ENCODE measurements around the gene CDC73.

CDC73 gene

GRCh38 chr1:193256019-193256418 lies 134.2 kb downstream of the CDC73 start:
- ChIA-PET CTCF (no interaction called here), POLR2A (no interaction called here)
- DNase-seq (ENCODE audit: extremely low spot score), result no peak
- TF ChIP-seq TARDBP (IDR thresholded peaks at IDR 0.05), result no peak
- no peak for TF ChIP-seq LEF1 (IDR thresholded peaks at IDR 0.05; ENCODE audit: borderline replicate concordance)
- TF ChIP-seq FOXK2 (IDR thresholded peaks at IDR 0.05), result no peak
- TF ChIP-seq L3MBTL2 (conservative IDR thresholded peaks at IDR 0.05), result no peak
- TF ChIP-seq FOXA1 (IDR thresholded peaks at IDR 0.05), result no peak
- no peak for TF ChIP-seq ZNF384 (IDR thresholded peaks at IDR 0.05)
- no peak for TF ChIP-seq SP1 (IDR thresholded peaks at IDR 0.05)
- no peak for TF ChIP-seq HDGF (IDR thresholded peaks at IDR 0.05; ENCODE audit: borderline replicate concordance)
- TF ChIP-seq BHLHE40 (IDR thresholded peaks at IDR 0.05; ENCODE audit: borderline replicate concordance), result no peak
- TF ChIP-seq NFRKB (IDR thresholded peaks at IDR 0.05), result no peak
- TF ChIP-seq CTBP1 (IDR thresholded peaks at IDR 0.05; ENCODE audit: borderline replicate concordance), result no peak

- DNase-seq (ENCODE audit: extremely low spot score), result no peak
- ChIA-PET POLR2A (no interaction called here), CTCF (interaction anchor here (0.6 kb wide), 1 partner anchor 205 kb away, joined by 5 read pairs; no protein-coding TSS in a partner anchor)
- TF ChIP-seq L3MBTL2 (conservative IDR thresholded peaks at IDR 0.05) (no peak), HDGF (IDR thresholded peaks at IDR 0.05; ENCODE audit: borderline replicate concordance) (no peak), ZNF384 (IDR thresholded peaks at IDR 0.05) (no peak), NFRKB (IDR thresholded peaks at IDR 0.05) (no peak), ELF4 (IDR thresholded peaks at IDR 0.05) (no peak), FOXM1 (IDR thresholded peaks at IDR 0.05; ENCODE audit: borderline replicate concordance) (no peak), FOXK2 (IDR thresholded peaks at IDR 0.05) (no peak), SP1 (IDR thresholded peaks at IDR 0.05) (no peak), FOXA1 (IDR thresholded peaks at IDR 0.05) (no peak), BHLHE40 (IDR thresholded peaks at IDR 0.05; ENCODE audit: borderline replicate concordance) (no peak), TARDBP (IDR thresholded peaks at IDR 0.05) (no peak), LEF1 (IDR thresholded peaks at IDR 0.05; ENCODE audit: borderline replicate concordance) (no peak), ARNT (IDR thresholded peaks at IDR 0.05) (no peak), CTBP1 (IDR thresholded peaks at IDR 0.05; ENCODE audit: borderline replicate concordance) (no peak)
Measured at GRCh38 chr1:193259636-193260035, 137.8 kb downstream of the CDC73 start.

- TF ChIP-seq ARNT (IDR thresholded peaks at IDR 0.05) (no peak), L3MBTL2 (conservative IDR thresholded peaks at IDR 0.05) (no peak), LEF1 (IDR thresholded peaks at IDR 0.05; ENCODE audit: borderline replicate concordance) (no peak), HDGF (IDR thresholded peaks at IDR 0.05; ENCODE audit: borderline replicate concordance) (no peak), CTBP1 (IDR thresholded peaks at IDR 0.05; ENCODE audit: borderline replicate concordance) (no peak), FOXM1 (IDR thresholded peaks at IDR 0.05; ENCODE audit: borderline replicate concordance) (no peak), BHLHE40 (IDR thresholded peaks at IDR 0.05; ENCODE audit: borderline replicate concordance) (no peak), TARDBP (IDR thresholded peaks at IDR 0.05) (no peak), SUZ12 (IDR thresholded peaks at IDR 0.05) (no peak), ELF4 (IDR thresholded peaks at IDR 0.05) (no peak), NFRKB (IDR thresholded peaks at IDR 0.05) (no peak), FOXK2 (IDR thresholded peaks at IDR 0.05) (no peak), ZNF384 (IDR thresholded peaks at IDR 0.05) (no peak), FOXA1 (IDR thresholded peaks at IDR 0.05) (no peak), PKNOX1 (IDR thresholded peaks at IDR 0.05) (no peak), SP1 (IDR thresholded peaks at IDR 0.05) (no peak)
- ChIA-PET CTCF (interaction anchor here (0.6 kb wide), 1 partner anchor 205 kb away, joined by 5 read pairs; no protein-coding TSS in a partner anchor), POLR2A (no interaction called here)
- no peak for DNase-seq (ENCODE audit: extremely low spot score)
Measured at GRCh38 chr1:193260056-193260745, 138.4 kb downstream of the CDC73 start.

GRCh38 chr1:193260896-193261295 lies 139.1 kb downstream of the CDC73 start:
- ChIA-PET POLR2A (no interaction called here), CTCF (no interaction called here)
- no peak for DNase-seq (ENCODE audit: extremely low spot score)

GRCh38 chr1:193262661-193263060 lies 140.8 kb downstream of the CDC73 start:
- CTCF ChIA-PET, result no interaction called here
- TF ChIP-seq SUZ12 (IDR thresholded peaks at IDR 0.05), result no peak
- no peak for TF ChIP-seq LEF1 (IDR thresholded peaks at IDR 0.05; ENCODE audit: borderline replicate concordance)
- TF ChIP-seq ELF4 (IDR thresholded peaks at IDR 0.05), result no peak
- no peak for TF ChIP-seq BHLHE40 (IDR thresholded peaks at IDR 0.05; ENCODE audit: borderline replicate concordance)
- no peak for TF ChIP-seq NFRKB (IDR thresholded peaks at IDR 0.05)
- no peak for TF ChIP-seq ZNF384 (IDR thresholded peaks at IDR 0.05)
- no peak for TF ChIP-seq L3MBTL2 (conservative IDR thresholded peaks at IDR 0.05)
- no peak for TF ChIP-seq SP1 (IDR thresholded peaks at IDR 0.05)
- TF ChIP-seq ARNT (IDR thresholded peaks at IDR 0.05), result no peak
- TF ChIP-seq TARDBP (IDR thresholded peaks at IDR 0.05), result no peak
- no peak for TF ChIP-seq FOXM1 (IDR thresholded peaks at IDR 0.05; ENCODE audit: borderline replicate concordance)
- no peak for TF ChIP-seq HDGF (IDR thresholded peaks at IDR 0.05; ENCODE audit: borderline replicate concordance)
- TF ChIP-seq CTBP1 (IDR thresholded peaks at IDR 0.05; ENCODE audit: borderline replicate concordance), result no peak
- no peak for TF ChIP-seq FOXK2 (IDR thresholded peaks at IDR 0.05)
- TF ChIP-seq PKNOX1 (IDR thresholded peaks at IDR 0.05), result no peak
- TF ChIP-seq FOXA1 (IDR thresholded peaks at IDR 0.05), result no peak
- no peak for DNase-seq (ENCODE audit: extremely low spot score)
- POLR2A ChIA-PET, result no interaction called here

More at GRCh38 chr1:193260896-193261295, 139.1 kb downstream of the CDC73 start:
- TF ChIP-seq L3MBTL2 (conservative IDR thresholded peaks at IDR 0.05) (no peak), ZNF384 (IDR thresholded peaks at IDR 0.05) (no peak), HDGF (IDR thresholded peaks at IDR 0.05; ENCODE audit: borderline replicate concordance) (no peak), NFRKB (IDR thresholded peaks at IDR 0.05) (no peak), ELF4 (IDR thresholded peaks at IDR 0.05) (no peak), FOXM1 (IDR thresholded peaks at IDR 0.05; ENCODE audit: borderline replicate concordance) (no peak), ARNT (IDR thresholded peaks at IDR 0.05) (no peak), PKNOX1 (IDR thresholded peaks at IDR 0.05) (no peak), LEF1 (IDR thresholded peaks at IDR 0.05; ENCODE audit: borderline replicate concordance) (no peak)

Measured in HEK293T (cell line).